GM19438 (cell line): ENCODE data around the gene THBD.

Experiments used
- ATAC-seq: cut with Tn5 transposase; IDR thresholded peaks from one replicate; pipeline ENCODE4 v1.9.1; 2021; ENCODE audit warnings: low read depth; ENCODE audit not compliant: unreplicated experiment

THBD gene

GRCh38 chr20:23018941-23019340 lies 30.5 kb downstream of the THBD start:
- ATAC-seq = no peak

DNA sequence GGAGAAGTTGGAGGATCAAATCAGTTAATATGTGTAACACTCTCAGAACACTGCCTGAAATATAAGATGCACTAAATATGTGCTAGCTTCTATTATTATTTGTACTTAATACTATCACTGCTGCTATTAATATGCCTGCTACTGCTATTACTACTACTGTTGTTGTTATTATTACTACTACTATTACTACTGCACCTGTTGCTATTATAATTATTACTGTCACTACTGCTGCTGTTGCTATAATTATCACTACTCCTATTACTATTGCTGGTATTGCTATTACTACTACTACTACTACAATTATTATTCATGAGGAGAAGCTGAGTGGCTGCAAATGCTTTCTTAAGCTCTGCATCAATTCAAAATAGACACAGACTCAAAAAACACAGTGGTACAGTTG lies 31.0 kb downstream of the THBD start:
- no peak for ATAC-seq

DNA sequence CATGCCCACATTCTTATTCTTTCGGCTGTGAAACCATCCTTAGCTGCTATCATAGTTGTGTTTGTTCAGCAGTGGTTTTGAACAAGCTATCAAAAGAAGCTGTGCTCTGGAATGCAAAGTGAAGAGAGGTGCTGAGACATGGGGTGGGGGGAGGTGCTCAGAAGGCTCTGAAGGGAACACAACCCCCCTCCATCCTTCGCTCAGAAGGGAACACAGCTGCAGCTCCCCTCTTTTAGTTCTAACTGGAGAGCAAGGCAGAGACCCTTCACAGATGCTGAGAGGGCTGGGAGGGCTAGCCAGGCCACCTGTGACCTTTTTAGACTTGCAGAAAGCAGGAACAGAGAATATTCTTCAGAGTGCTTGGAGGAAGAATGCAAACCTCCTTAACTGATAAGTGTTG lies 32.0 kb downstream of the THBD start:
- no peak for ATAC-seq

GRCh38 chr20:23013429-23013828 lies 36.0 kb downstream of the THBD start:
- no peak for ATAC-seq

DNA sequence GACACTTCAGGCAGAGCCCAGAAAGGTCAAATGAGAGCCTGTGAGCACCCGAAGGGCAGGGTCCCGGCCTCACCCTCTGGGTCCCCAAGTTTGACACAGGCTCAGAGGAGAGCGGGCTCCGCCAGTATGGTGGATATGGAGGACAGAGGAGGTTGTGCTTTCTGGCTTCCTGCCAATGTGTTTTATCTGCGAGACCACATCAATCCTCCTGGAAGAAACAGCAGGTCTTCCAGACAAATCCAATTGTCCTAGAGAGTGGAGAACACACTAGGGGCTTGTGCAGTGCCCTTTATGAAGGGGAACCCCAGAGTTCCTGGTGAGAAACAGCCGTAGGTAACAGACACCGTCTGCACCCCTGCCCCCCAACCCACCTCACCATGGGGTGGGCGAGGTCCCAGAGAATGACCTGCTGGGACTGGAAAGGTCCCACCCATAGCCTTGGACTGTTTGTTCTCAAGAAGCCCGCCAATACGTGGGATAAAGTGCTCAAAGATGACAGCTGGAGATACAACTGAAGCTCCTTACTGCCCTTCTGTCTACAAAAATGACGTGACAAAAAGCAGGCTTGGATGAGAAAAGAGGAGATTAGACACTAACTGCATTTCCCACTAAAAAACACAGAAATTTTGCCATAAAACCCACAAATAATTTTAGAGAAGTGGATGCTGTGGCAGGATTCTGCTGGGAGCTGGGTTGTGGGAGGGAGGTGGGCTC lies 38.3 kb downstream of the THBD start:
- ATAC-seq = no peak

- ATAC-seq = no peak
These were observed 39.4 kb downstream of the THBD start for GRCh38 chr20:23010096-23010495.

DNA sequence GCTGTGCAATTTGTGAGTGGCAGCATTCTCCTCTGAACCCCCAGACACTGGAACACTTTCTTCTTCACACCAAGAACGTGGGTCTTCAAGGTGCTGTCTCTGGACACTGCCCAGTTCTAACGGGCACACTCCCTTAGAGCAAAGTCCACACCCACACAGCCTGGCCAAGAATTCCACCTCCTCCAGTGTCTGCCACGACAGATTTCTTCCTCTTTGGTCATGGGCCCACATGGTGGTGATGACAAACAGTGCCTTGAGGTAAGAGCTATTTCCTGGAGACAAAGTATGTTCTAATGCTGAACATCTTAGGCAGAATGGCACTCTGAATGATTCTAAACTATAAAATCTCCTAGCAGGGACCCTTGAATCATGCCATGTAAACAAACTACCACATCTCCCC lies 39.8 kb downstream of the THBD start:
- no peak for ATAC-seq

GRCh38 chr20:23008667-23009066 lies 40.8 kb downstream of the THBD start:
- ATAC-seq = no peak

- ATAC-seq = no peak
These were observed 41.4 kb downstream of the THBD start for GRCh38 chr20:23007886-23008655.

DNA sequence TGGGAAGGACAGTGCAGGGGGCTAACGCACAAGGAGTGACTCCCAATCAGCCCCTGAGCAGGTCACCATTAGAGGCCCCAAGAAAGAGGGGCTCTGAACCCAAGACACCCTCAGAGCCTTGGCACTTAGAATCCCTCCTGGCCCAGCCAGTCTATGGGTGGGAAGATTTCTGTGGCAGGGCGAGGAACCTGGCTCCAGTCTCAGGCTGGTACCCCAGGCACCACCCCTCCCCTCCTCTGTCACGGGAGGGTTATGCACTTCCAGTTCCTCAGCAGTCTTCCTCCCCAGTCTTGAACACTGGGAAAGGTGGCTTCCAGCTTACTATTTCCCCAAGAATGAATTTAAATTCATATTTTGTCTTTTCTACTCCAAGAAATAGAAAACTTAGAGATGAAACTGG lies 42.0 kb downstream of the THBD start:
- ATAC-seq = no peak

DNA sequence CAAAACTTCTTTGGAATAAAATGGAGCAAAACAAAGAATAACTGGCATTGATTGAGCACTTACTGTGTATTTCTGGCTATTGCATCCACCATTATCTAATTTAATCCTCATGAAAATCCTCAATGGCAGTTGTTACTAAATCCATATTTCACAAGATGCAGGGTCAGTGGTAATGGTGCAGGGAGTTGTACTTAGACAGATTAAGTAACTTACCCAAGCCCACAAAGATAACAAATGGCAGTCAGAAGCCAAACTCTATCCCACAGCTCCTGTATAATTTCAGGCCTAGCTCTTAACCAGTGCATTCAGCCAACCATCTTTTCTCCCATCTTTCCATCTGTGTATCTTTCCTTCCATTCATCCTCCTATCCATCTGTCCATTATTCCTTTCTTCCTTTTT lies 43.7 kb downstream of the THBD start:
- no peak for ATAC-seq

GRCh38 chr20:23003881-23004460 lies 45.5 kb downstream of the THBD start:
- no peak for ATAC-seq

DNA sequence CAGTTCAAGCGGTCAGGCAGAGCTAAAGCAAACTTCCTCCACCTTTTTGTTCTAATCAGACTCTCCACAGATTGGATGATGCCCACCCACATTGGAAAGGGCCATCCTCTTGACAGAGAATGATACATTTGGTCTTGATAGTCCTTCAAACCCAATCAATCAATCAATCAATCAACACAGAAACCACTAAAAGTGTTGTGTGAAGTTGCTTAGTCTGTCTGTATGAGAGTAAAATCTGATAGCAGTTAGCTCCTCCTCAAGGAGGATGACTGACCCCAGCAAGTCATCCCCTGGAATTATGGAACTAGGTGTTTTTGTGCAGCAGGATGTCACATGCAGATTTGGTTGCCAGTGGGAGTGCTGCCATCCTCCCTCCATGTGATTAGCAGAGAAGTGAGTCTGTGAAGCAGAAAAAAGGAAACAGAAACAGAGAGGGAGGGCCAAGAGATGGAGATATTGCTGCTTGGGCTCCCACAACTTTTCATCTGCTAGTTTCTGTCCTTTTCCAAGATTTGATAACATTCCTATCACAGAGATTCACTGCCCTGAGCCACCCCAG lies 46.3 kb downstream of the THBD start:
- no peak for ATAC-seq

GRCh38 chr20:23002276-23002675 lies 47.2 kb downstream of the THBD start:
- no peak for ATAC-seq

GRCh38 chr20:23000232-23000947 lies 49.1 kb downstream of the THBD start:
- no peak for ATAC-seq

DNA sequence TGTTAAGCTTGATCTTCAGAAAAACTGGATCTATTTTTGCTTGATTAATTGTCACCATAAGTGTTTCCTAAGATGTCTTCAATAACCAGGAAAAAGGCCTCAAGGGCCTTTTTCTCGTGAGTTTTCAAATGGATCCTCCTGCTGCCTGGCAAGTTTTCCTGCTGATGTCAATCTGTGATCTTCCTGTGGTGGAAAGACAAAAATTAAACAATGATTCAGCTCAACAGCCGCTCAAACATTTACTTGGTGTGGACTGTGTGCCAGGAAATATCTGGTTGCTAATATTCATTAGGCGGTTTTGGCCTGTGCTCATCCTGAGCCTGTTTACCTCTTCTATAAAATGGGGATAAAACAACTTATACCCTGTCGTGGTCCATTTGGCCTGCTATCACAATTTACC lies 49.7 kb downstream of the THBD start:
- ATAC-seq = no peak

DNA sequence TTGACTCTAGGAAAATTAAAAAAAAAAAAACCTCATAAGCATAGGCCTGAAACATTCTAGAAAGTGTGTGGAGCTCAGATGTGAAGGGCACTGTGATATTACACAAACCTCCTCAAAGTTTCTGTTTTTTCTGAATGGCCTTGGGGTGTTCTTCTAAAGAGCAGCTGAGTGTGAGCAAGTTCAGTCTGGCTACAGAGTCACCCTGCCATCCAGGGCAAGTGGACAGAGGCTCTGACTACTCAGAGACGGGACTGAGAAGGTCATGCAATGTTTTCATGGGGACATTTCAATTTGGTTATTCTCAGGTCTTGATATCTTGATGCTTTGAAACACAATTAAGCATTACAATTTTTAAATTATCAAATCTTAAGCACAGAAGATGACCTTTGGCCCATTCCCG lies 51.0 kb downstream of the THBD start:
- ATAC-seq = no peak

- ATAC-seq = no peak
These were observed 53.5 kb downstream of the THBD start for GRCh38 chr20:22995923-22996322.
